DMS79 (cell line): ENCODE results near the gene DLGAP5.

Experiments used
- DNase-seq: peaks from one replicate; lab custom pipeline; 2025; lab: John Stamatoyannopoulos, UW

The DLGAP5 gene

GRCh38 chr14:55114720-55115119 is 76.7 kb downstream of the DLGAP5 start:
- no peak for DNase-seq

GRCh38 chr14:55111122-55111708 is 80.2 kb downstream of the DLGAP5 start:
- no peak for DNase-seq

GRCh38 chr14:55109836-55110235 is 81.5 kb downstream of the DLGAP5 start:
- no peak for DNase-seq

GRCh38 chr14:55107766-55108554 is 83.4 kb downstream of the DLGAP5 start:
- no peak for DNase-seq

- no peak for DNase-seq
Observed at GRCh38 chr14:55105991-55106390, 85.4 kb downstream of the DLGAP5 start.

- DNase-seq, result no peak
Observed at GRCh38 chr14:55103971-55104954, 87.1 kb downstream of the DLGAP5 start.

GRCh38 chr14:55103005-55103640 is 88.3 kb downstream of the DLGAP5 start:
- peak; percentile 78 for DNase-seq

- DNase-seq, result peak; percentile 85
Observed at GRCh38 chr14:55102141-55102621, 89.2 kb downstream of the DLGAP5 start.

GRCh38 chr14:55101698-55102097 is 89.7 kb downstream of the DLGAP5 start:
- no peak for DNase-seq

- DNase-seq, result no peak
Observed at GRCh38 chr14:55099756-55100155, 91.6 kb downstream of the DLGAP5 start.

GRCh38 chr14:55098561-55098898 is 92.9 kb downstream of the DLGAP5 start:
- no peak for DNase-seq
